AG20443 (cell line): ENCODE measurements around the gene ZFP64.
"Not testable (repeated sequence)": the region's sequence is repeated elsewhere in the genome, so short reads cannot be mapped to it uniquely, and the experiment has no call there.

ENCODE experiments used
- DNase-seq: peaks from one replicate; pipeline ENCODE4 v3.0.0; 2012; ENCODE audit warnings: low spot score, mixed read lengths

ZFP64 gene

GRCh38 chr20:52191132-52191915, at the start of gene ZFP64:
ZFP64 (minus strand) TSS chr20:52191779; CDS start chr20:52191636, 143 bp downstream.
- DNase-seq, result peak; percentile 93

GRCh38 chr20:52240802-52241201, 49.2 kb upstream of the ZFP64 start:
- no peak for DNase-seq

GRCh38 chr20:52239102-52239501, 47.5 kb upstream of the ZFP64 start:
- no peak for DNase-seq

- DNase-seq, result no peak
These were observed 44.7 kb upstream of the ZFP64 start for GRCh38 chr20:52236292-52236691.

- DNase-seq, result no peak
These were observed 43.5 kb upstream of the ZFP64 start for GRCh38 chr20:52235129-52235528.

GRCh38 chr20:52234302-52235045, 42.9 kb upstream of the ZFP64 start:
- DNase-seq, result no peak

- DNase-seq, result no peak
These were observed 39.7 kb upstream of the ZFP64 start for GRCh38 chr20:52231230-52231746.

- no peak for DNase-seq
These were observed 38.8 kb upstream of the ZFP64 start for GRCh38 chr20:52230409-52230808.

- DNase-seq, result not testable (repeated sequence)
These were observed 37.8 kb upstream of the ZFP64 start for GRCh38 chr20:52229346-52229745.

GRCh38 chr20:52226370-52226769, 34.8 kb upstream of the ZFP64 start:
- no peak for DNase-seq

GRCh38 chr20:52224920-52225319, 33.3 kb upstream of the ZFP64 start:
- no peak for DNase-seq

- DNase-seq, result not testable (repeated sequence)
These were observed 29.8 kb upstream of the ZFP64 start for GRCh38 chr20:52221362-52221761.

GRCh38 chr20:52220891-52221290, 29.3 kb upstream of the ZFP64 start:
- not testable (repeated sequence) for DNase-seq

GRCh38 chr20:52219441-52219840, 27.9 kb upstream of the ZFP64 start:
- no peak for DNase-seq

- no peak for DNase-seq
These were observed 26.3 kb upstream of the ZFP64 start for GRCh38 chr20:52217689-52218395.

- DNase-seq, result no peak
These were observed 22.4 kb upstream of the ZFP64 start for GRCh38 chr20:52213995-52214394.

GRCh38 chr20:52212943-52213342, 21.4 kb upstream of the ZFP64 start:
- DNase-seq, result no peak

GRCh38 chr20:52210037-52210990, 18.7 kb upstream of the ZFP64 start:
- no peak for DNase-seq

GRCh38 chr20:52209154-52209571, 17.6 kb upstream of the ZFP64 start:
- no peak for DNase-seq

- DNase-seq, result no peak
These were observed 15.6 kb upstream of the ZFP64 start for GRCh38 chr20:52207020-52207810.
